GM19043 (cell line): ENCODE measurements around the gene VPS4B.
"Not testable (repeated sequence)": the region's sequence is repeated elsewhere in the genome, so short reads cannot be mapped to it uniquely, and the experiment has no call there.

ENCODE experiments used
- ATAC-seq: cut with Tn5 transposase; IDR thresholded peaks from one replicate; pipeline ENCODE4 v1.9.1; 2021; ENCODE audit warnings: low read depth; ENCODE audit not compliant: unreplicated experiment

The VPS4B gene

GRCh38 chr18:63422087-63422863 lies at the start of gene VPS4B:
TSS of gene VPS4B (minus strand) at chr18:63422476. CDS start at chr18:63422259, 217 bp downstream.
- peak; percentile 96 for ATAC-seq

- no peak for ATAC-seq
Observed at GRCh38 chr18:63470751-63471150, 48.5 kb upstream of the VPS4B start.

GRCh38 chr18:63468575-63468974 lies 46.3 kb upstream of the VPS4B start:
- no peak for ATAC-seq

- no peak for ATAC-seq
Observed at GRCh38 chr18:63467699-63468098, 45.4 kb upstream of the VPS4B start.

- ATAC-seq, result no peak
Observed at GRCh38 chr18:63465059-63465458, 42.8 kb upstream of the VPS4B start.

GRCh38 chr18:63464434-63464833 lies 42.2 kb upstream of the VPS4B start:
- ATAC-seq, result no peak

GRCh38 chr18:63460414-63460813 lies 38.1 kb upstream of the VPS4B start:
- ATAC-seq, result no peak

GRCh38 chr18:63457977-63458376 lies 35.7 kb upstream of the VPS4B start:
- ATAC-seq, result no peak

GRCh38 chr18:63454497-63454896 lies 32.2 kb upstream of the VPS4B start:
- ATAC-seq, result no peak

GRCh38 chr18:63452751-63453150 lies 30.5 kb upstream of the VPS4B start:
- not testable (repeated sequence) for ATAC-seq

GRCh38 chr18:63451799-63452660 lies 29.8 kb upstream of the VPS4B start:
- ATAC-seq, result no peak

GRCh38 chr18:63449426-63449825 lies 27.1 kb upstream of the VPS4B start:
- ATAC-seq, result no peak

- no peak for ATAC-seq
Observed at GRCh38 chr18:63447066-63447465, 24.8 kb upstream of the VPS4B start.

- ATAC-seq, result no peak
Observed at GRCh38 chr18:63446266-63446665, 24.0 kb upstream of the VPS4B start.

- ATAC-seq, result no peak
Observed at GRCh38 chr18:63445037-63445436, 22.8 kb upstream of the VPS4B start.

GRCh38 chr18:63444580-63444979 lies 22.3 kb upstream of the VPS4B start:
- no peak for ATAC-seq

GRCh38 chr18:63443829-63444228 lies 21.6 kb upstream of the VPS4B start:
- no peak for ATAC-seq

- no peak for ATAC-seq
Observed at GRCh38 chr18:63440881-63441280, 18.6 kb upstream of the VPS4B start.

GRCh38 chr18:63440219-63440618 lies 17.9 kb upstream of the VPS4B start:
- no peak for ATAC-seq

GRCh38 chr18:63439334-63439733 lies 17.1 kb upstream of the VPS4B start:
- peak; percentile 62 for ATAC-seq

- ATAC-seq, result no peak
Observed at GRCh38 chr18:63438181-63438580, 15.9 kb upstream of the VPS4B start.
